Measurements from ENCODE around the gene USP17L26. TPM values are rescaled to one million over a fixed set of nuclear protein-coding genes. Genes with fewer than 3 reads are reported as not detected.
"Not testable (repeated sequence)": the region's sequence is repeated elsewhere in the genome, so short reads cannot be mapped to it uniquely, and the experiment has no call there.

USP17L26 gene
- total and polyA plus RNA-seq, 8 donors: not detected

GRCh38 chr4:9381012-9381534, 46.6 kb downstream of the USP17L26 start:
- H3K27ac ChIP-seq; intact Hi-C loops (cut with DNase I): not testable (repeated sequence)

GRCh38 chr4:9384126-9384525, 49.7 kb downstream of the USP17L26 start:
- no peaks in the 10 kb centered on the region for H3K27me3 ChIP-seq
- DNase-seq (no peak), ATAC-seq (no peak)
- H3K4me1 ChIP-seq: no peaks in the 10 kb centered on the region
- no peak overlapping the region for H3K4me3 ChIP-seq
- H3K36me3 ChIP-seq: no peaks in the 10 kb centered on the region
- no peaks in the 10 kb centered on the region for H3K9me3 ChIP-seq
- no peak overlapping the region for H3K27ac ChIP-seq
- intact Hi-C loops (cut with DNase I): no loop called here
- TF ChIP-seq CTCF (IDR thresholded peaks at IDR 0.05): no peak

More at GRCh38 chr4:9381012-9381534, 46.6 kb downstream of the USP17L26 start:
- H3K4me1 ChIP-seq, H3K9me3 ChIP-seq, ATAC-seq, H3K27me3 ChIP-seq, H3K36me3 ChIP-seq: not testable (repeated sequence)
- TF ChIP-seq CTCF (IDR thresholded peaks at IDR 0.05): peak; percentile 46 to 69
- DNase-seq: peak in 3 of 4 donors; percentile 2 to 68 (median 9)
- peak overlapping the region; percentile 20 to 28 for H3K4me3 ChIP-seq

Other genes with a start within 250 kb of the USP17L26 start
- gene FAM90A26, start 164.2 kb upstream of the USP17L26 start, total RNA-seq: not detected
- gene FAM90A26, start 164.2 kb upstream of the USP17L26 start, polyA plus RNA-seq (ENCODE audit: insufficient read length in 6 of 6): under 1 TPM; 0.08 to 0.23 (median 0.14) TPM
- not detected for gene USP17L10, start 124.0 kb upstream of the USP17L26 start, total RNA-seq
- gene USP17L10, start 124.0 kb upstream of the USP17L26 start, polyA plus RNA-seq (ENCODE audit: insufficient read length in 6 of 6): not detected
- not detected for gene USP17L11, start 119.3 kb upstream of the USP17L26 start, total RNA-seq
- not detected for gene USP17L11, start 119.3 kb upstream of the USP17L26 start, polyA plus RNA-seq (ENCODE audit: insufficient read length in 6 of 6)
- not detected for gene USP17L12, start 114.5 kb upstream of the USP17L26 start, total RNA-seq
- not detected for gene USP17L12, start 114.5 kb upstream of the USP17L26 start, polyA plus RNA-seq (ENCODE audit: insufficient read length in 6 of 6)
- not detected for gene USP17L13, start 109.8 kb upstream of the USP17L26 start, total RNA-seq
- gene USP17L13, start 109.8 kb upstream of the USP17L26 start, polyA plus RNA-seq (ENCODE audit: insufficient read length in 6 of 6): not detected
- not detected for gene USP17L15, start 100.3 kb upstream of the USP17L26 start, total RNA-seq
- not detected for gene USP17L15, start 100.3 kb upstream of the USP17L26 start, polyA plus RNA-seq (ENCODE audit: insufficient read length in 6 of 6)
- gene USP17L17, start 90.8 kb upstream of the USP17L26 start, total RNA-seq: not detected
- gene USP17L17, start 90.8 kb upstream of the USP17L26 start, polyA plus RNA-seq (ENCODE audit: insufficient read length in 6 of 6): not detected
- not detected for gene USP17L18, start 86.0 kb upstream of the USP17L26 start, total RNA-seq
- gene USP17L18, start 86.0 kb upstream of the USP17L26 start, polyA plus RNA-seq (ENCODE audit: insufficient read length in 6 of 6): not detected
- not detected for gene USP17L19, start 81.3 kb upstream of the USP17L26 start, total RNA-seq
- gene USP17L19, start 81.3 kb upstream of the USP17L26 start, polyA plus RNA-seq (ENCODE audit: insufficient read length in 6 of 6): not detected
- not detected for gene USP17L20, start 76.5 kb upstream of the USP17L26 start, total RNA-seq
- not detected for gene USP17L20, start 76.5 kb upstream of the USP17L26 start, polyA plus RNA-seq (ENCODE audit: insufficient read length in 6 of 6)
- not detected for gene USP17L21, start 71.8 kb upstream of the USP17L26 start, total RNA-seq
- gene USP17L21, start 71.8 kb upstream of the USP17L26 start, polyA plus RNA-seq (ENCODE audit: insufficient read length in 6 of 6): not detected
- not detected for gene USP17L22, start 67.0 kb upstream of the USP17L26 start, total RNA-seq
- not detected for gene USP17L22, start 67.0 kb upstream of the USP17L26 start, polyA plus RNA-seq (ENCODE audit: insufficient read length in 6 of 6)
- not detected for gene USP17L24, start 9.5 kb upstream of the USP17L26 start, total RNA-seq
- gene USP17L24, start 9.5 kb upstream of the USP17L26 start, polyA plus RNA-seq (ENCODE audit: insufficient read length in 6 of 6): not detected
- not detected for gene USP17L25, start 4.7 kb upstream of the USP17L26 start, total RNA-seq
- not detected for gene USP17L25, start 4.7 kb upstream of the USP17L26 start, polyA plus RNA-seq (ENCODE audit: insufficient read length in 6 of 6)
- not detected for gene USP17L5, start 4.7 kb downstream of the USP17L26 start, total RNA-seq
- gene USP17L5, start 4.7 kb downstream of the USP17L26 start, polyA plus RNA-seq (ENCODE audit: insufficient read length in 6 of 6): not detected
- not detected for gene USP17L27, start 9.5 kb downstream of the USP17L26 start, total RNA-seq
- not detected for gene USP17L27, start 9.5 kb downstream of the USP17L26 start, polyA plus RNA-seq (ENCODE audit: insufficient read length in 6 of 6)
- not detected for gene USP17L28, start 14.2 kb downstream of the USP17L26 start, total RNA-seq
- gene USP17L28, start 14.2 kb downstream of the USP17L26 start, polyA plus RNA-seq (ENCODE audit: insufficient read length in 6 of 6): not detected
- not detected for gene USP17L29, start 19.0 kb downstream of the USP17L26 start, total RNA-seq
- not detected for gene USP17L29, start 19.0 kb downstream of the USP17L26 start, polyA plus RNA-seq (ENCODE audit: insufficient read length in 6 of 6)
- gene USP17L30, start 28.5 kb downstream of the USP17L26 start, total RNA-seq: not detected
- not detected for gene USP17L30, start 28.5 kb downstream of the USP17L26 start, polyA plus RNA-seq (ENCODE audit: insufficient read length in 6 of 6)
- not detected for gene DEFB131A, start 109.8 kb downstream of the USP17L26 start, total RNA-seq
- not detected for gene DEFB131A, start 109.8 kb downstream of the USP17L26 start, polyA plus RNA-seq (ENCODE audit: insufficient read length in 6 of 6)